Kidney (tissue), 2 donors: ENCODE measurements around the gene KRTAP20-4. TPM values are rescaled to one million over a fixed set of nuclear protein-coding genes. Genes with fewer than 3 reads are reported as not detected.

ENCODE experiments used
- polyA plus RNA-seq: library from polyadenylated mRNA; stranded (reverse); fragments of 350-450 nt; fragmentation: Illumina TruSeq; extraction: RNeasy Lipid Tissue Mini Kit (QIAGEN cat#74804); gene quantifications from one replicate; pipeline ENCODE4 v1.2.3, GENCODE V29; 2014; ENCODE audit warnings: low read depth, low replicate concordance; ENCODE audit not compliant: insufficient read depth
- total RNA-seq: library from RNA; stranded (reverse); fragmentation: NEBNext Ultra II Directional; extraction: Animal tissue kit (Norgen Biotek cat#: 25700); gene quantifications from one replicate; pipeline ENCODE4 v1.2.1, GENCODE V29; 2021
- donor health status: DM: yes; HTN: yes; CAD: no.

Gene KRTAP20-4
- total and polyA plus RNA-seq, 2 donors from 2014 or later = not detected

Other genes starting within 250 kb of the KRTAP20-4 start
- gene KRTAP13-2, start 248.4 kb upstream of the KRTAP20-4 start, total RNA-seq = not detected
- not detected for gene KRTAP13-2, start 248.4 kb upstream of the KRTAP20-4 start, polyA plus RNA-seq
- gene KRTAP13-1, start 224.6 kb upstream of the KRTAP20-4 start, total RNA-seq = not detected
- not detected for gene KRTAP13-1, start 224.6 kb upstream of the KRTAP20-4 start, polyA plus RNA-seq
- not detected for gene KRTAP13-3, start 194.7 kb upstream of the KRTAP20-4 start, total RNA-seq
- gene KRTAP13-3, start 194.7 kb upstream of the KRTAP20-4 start, polyA plus RNA-seq = not detected
- not detected for gene KRTAP13-4, start 190.4 kb upstream of the KRTAP20-4 start, total RNA-seq
- gene KRTAP13-4, start 190.4 kb upstream of the KRTAP20-4 start, polyA plus RNA-seq = not detected
- gene KRTAP15-1, start 180.4 kb upstream of the KRTAP20-4 start, total RNA-seq = not detected
- not detected for gene KRTAP15-1, start 180.4 kb upstream of the KRTAP20-4 start, polyA plus RNA-seq
- not detected for gene KRTAP19-1, start 140.3 kb upstream of the KRTAP20-4 start, total RNA-seq
- gene KRTAP19-1, start 140.3 kb upstream of the KRTAP20-4 start, polyA plus RNA-seq = not detected
- not detected for gene KRTAP19-2, start 133.2 kb upstream of the KRTAP20-4 start, total RNA-seq
- not detected for gene KRTAP19-2, start 133.2 kb upstream of the KRTAP20-4 start, polyA plus RNA-seq
- gene KRTAP19-3, start 128.6 kb upstream of the KRTAP20-4 start, total RNA-seq = not detected
- not detected for gene KRTAP19-3, start 128.6 kb upstream of the KRTAP20-4 start, polyA plus RNA-seq
- not detected for gene KRTAP19-4, start 123.5 kb upstream of the KRTAP20-4 start, total RNA-seq
- not detected for gene KRTAP19-4, start 123.5 kb upstream of the KRTAP20-4 start, polyA plus RNA-seq
- not detected for gene KRTAP19-5, start 118.5 kb upstream of the KRTAP20-4 start, total RNA-seq
- not detected for gene KRTAP19-5, start 118.5 kb upstream of the KRTAP20-4 start, polyA plus RNA-seq
- not detected for gene KRTAP19-6, start 78.8 kb upstream of the KRTAP20-4 start, total RNA-seq
- not detected for gene KRTAP19-6, start 78.8 kb upstream of the KRTAP20-4 start, polyA plus RNA-seq
- not detected for gene KRTAP19-7, start 59.3 kb upstream of the KRTAP20-4 start, total RNA-seq
- not detected for gene KRTAP19-7, start 59.3 kb upstream of the KRTAP20-4 start, polyA plus RNA-seq
- not detected for gene KRTAP22-2, start 30.2 kb upstream of the KRTAP20-4 start, total RNA-seq
- not detected for gene KRTAP22-2, start 30.2 kb upstream of the KRTAP20-4 start, polyA plus RNA-seq
- not detected for gene KRTAP6-3, start 28.2 kb upstream of the KRTAP20-4 start, total RNA-seq
- not detected for gene KRTAP6-3, start 28.2 kb upstream of the KRTAP20-4 start, polyA plus RNA-seq
- not detected for gene KRTAP6-2, start 21.7 kb upstream of the KRTAP20-4 start, total RNA-seq
- gene KRTAP6-2, start 21.7 kb upstream of the KRTAP20-4 start, polyA plus RNA-seq = not detected
- not detected for gene KRTAP22-1, start 19.5 kb upstream of the KRTAP20-4 start, total RNA-seq
- not detected for gene KRTAP22-1, start 19.5 kb upstream of the KRTAP20-4 start, polyA plus RNA-seq
- gene KRTAP6-1, start 6.7 kb upstream of the KRTAP20-4 start, total RNA-seq = not detected
- gene KRTAP6-1, start 6.7 kb upstream of the KRTAP20-4 start, polyA plus RNA-seq = not detected
- gene KRTAP20-1, start 4.2 kb upstream of the KRTAP20-4 start, total RNA-seq = not detected
- gene KRTAP20-1, start 4.2 kb upstream of the KRTAP20-4 start, polyA plus RNA-seq = not detected
- not detected for gene KRTAP20-2, start 14.6 kb downstream of the KRTAP20-4 start, total RNA-seq
- gene KRTAP20-2, start 14.6 kb downstream of the KRTAP20-4 start, polyA plus RNA-seq = not detected
- not detected for gene KRTAP20-3, start 22.2 kb downstream of the KRTAP20-4 start, total RNA-seq
- not detected for gene KRTAP20-3, start 22.2 kb downstream of the KRTAP20-4 start, polyA plus RNA-seq
- gene KRTAP21-3, start 98.2 kb downstream of the KRTAP20-4 start, total RNA-seq = not detected
- gene KRTAP21-3, start 98.2 kb downstream of the KRTAP20-4 start, polyA plus RNA-seq = not detected
- not detected for gene KRTAP21-2, start 126.6 kb downstream of the KRTAP20-4 start, total RNA-seq
- not detected for gene KRTAP21-2, start 126.6 kb downstream of the KRTAP20-4 start, polyA plus RNA-seq
- not detected for gene KRTAP21-1, start 134.8 kb downstream of the KRTAP20-4 start, total RNA-seq
- gene KRTAP21-1, start 134.8 kb downstream of the KRTAP20-4 start, polyA plus RNA-seq = not detected
- not detected for gene KRTAP8-1, start 192.6 kb downstream of the KRTAP20-4 start, total RNA-seq
- gene KRTAP8-1, start 192.6 kb downstream of the KRTAP20-4 start, polyA plus RNA-seq = not detected
- not detected for gene KRTAP7-1, start 209.1 kb downstream of the KRTAP20-4 start, total RNA-seq
- gene KRTAP7-1, start 209.1 kb downstream of the KRTAP20-4 start, polyA plus RNA-seq = not detected